GM12872 (cell line): Measurements from ENCODE around the gene PARP3.

Experiments
- TF ChIP-seq, protein P1 (sequence below): IDR thresholded peaks from 3 replicates; pipeline ENCODE4 v1.5.1; 2011; ENCODE audit warnings: low read depth, mild to moderate bottlenecking, low read length, moderate library complexity; ENCODE audit not compliant: insufficient read depth

PARP3 gene

DNA sequence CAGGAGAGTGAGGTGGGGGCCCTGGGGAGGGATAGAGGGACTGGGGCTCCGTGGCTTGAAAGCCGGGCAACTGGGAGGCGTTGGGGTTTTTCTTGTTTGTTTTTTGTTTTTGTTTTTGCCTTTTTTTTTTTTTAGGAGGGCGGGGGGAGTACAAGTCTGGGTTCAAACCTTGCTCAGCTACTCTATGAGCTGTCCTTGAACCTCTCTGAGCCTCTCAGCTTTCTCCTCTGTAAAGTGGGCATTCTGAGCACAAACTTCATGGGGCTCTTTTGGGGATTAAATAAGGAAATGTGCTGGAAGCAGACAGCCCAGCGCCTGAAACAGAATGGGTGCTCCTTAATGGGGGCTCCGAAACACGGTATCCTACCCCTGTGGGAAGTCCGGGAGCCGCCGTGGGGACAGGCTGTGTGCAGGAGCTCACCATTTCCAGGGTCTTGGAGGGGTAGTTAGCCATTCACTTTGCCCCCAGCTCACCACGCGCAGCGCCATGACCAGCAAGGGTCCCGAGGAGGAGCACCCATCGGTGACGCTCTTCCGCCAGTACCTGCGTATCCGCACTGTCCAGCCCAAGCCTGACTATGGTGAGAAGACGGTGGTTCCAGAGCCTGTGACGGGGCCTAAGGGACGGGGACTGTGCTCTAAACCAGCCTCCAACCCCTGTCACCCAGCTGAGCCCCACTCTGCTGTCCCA lies 41.6 kb downstream of the PARP3 start:
- TF ChIP-seq, protein P1, sequence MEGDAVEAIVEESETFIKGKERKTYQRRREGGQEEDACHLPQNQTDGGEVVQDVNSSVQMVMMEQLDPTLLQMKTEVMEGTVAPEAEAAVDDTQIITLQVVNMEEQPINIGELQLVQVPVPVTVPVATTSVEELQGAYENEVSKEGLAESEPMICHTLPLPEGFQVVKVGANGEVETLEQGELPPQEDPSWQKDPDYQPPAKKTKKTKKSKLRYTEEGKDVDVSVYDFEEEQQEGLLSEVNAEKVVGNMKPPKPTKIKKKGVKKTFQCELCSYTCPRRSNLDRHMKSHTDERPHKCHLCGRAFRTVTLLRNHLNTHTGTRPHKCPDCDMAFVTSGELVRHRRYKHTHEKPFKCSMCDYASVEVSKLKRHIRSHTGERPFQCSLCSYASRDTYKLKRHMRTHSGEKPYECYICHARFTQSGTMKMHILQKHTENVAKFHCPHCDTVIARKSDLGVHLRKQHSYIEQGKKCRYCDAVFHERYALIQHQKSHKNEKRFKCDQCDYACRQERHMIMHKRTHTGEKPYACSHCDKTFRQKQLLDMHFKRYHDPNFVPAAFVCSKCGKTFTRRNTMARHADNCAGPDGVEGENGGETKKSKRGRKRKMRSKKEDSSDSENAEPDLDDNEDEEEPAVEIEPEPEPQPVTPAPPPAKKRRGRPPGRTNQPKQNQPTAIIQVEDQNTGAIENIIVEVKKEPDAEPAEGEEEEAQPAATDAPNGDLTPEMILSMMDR = no peak

DNA sequence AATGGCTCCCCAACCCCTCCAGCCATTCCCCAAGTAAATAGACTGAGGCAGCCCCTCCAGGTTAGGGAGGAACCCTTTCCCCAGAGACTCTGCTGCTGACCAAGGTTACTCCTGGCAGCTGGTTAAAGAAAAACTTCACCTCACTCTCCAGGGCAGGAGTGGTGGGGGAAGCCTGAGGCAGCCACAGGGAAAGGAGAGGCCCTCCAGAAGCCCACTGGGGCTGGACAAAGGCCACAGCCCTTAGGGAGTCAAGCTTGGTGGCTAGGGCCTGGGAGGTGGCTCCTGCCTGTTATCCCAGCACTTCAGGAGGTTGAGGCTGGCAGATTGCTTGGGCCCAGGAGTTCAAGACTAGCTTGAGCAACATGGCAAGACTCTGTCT lies 42.1 kb downstream of the PARP3 start:
- TF ChIP-seq, protein P1 = no peak

DNA sequence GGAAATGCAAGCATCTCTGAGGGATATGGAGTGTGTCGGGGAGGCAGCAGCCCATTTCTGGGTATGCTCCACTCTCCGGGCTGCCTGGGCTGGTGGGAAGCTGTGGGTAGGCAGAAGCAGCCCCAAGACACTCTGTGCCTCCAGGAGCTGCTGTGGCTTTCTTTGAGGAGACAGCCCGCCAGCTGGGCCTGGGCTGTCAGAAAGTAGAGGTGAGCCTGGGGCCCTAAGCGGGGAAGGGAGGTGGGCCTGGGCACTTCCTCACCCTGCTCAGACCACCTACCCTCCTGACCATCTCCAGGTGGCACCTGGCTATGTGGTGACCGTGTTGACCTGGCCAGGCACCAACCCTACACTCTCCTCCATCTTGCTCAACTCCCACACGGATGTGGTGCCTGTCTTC lies 42.9 kb downstream of the PARP3 start:
- TF ChIP-seq, protein P1 = no peak

- TF ChIP-seq, protein P1 = no peak
Measured at GRCh38 chr3:51986010-51986947, 44.1 kb downstream of the PARP3 start.

DNA sequence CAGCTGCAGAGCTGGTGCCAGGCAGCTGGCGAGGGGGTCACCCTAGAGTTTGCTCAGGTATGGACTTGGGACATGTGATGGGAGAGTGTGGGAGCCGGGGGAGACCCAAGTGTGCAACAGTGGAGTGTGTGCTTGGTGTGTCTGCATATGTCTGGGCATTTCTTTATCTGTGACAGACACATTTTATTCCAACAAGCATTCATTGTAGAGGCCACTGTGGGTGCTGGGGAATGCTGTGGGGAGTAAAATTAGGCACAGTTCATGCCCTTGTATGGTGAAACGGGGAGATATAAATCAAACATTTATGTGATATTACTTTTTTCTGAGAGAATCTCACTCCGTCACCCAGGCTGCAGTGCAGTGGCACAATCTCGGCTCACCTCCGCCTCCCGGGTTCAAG lies 45.4 kb downstream of the PARP3 start:
- TF ChIP-seq, protein P1 = no peak

DNA sequence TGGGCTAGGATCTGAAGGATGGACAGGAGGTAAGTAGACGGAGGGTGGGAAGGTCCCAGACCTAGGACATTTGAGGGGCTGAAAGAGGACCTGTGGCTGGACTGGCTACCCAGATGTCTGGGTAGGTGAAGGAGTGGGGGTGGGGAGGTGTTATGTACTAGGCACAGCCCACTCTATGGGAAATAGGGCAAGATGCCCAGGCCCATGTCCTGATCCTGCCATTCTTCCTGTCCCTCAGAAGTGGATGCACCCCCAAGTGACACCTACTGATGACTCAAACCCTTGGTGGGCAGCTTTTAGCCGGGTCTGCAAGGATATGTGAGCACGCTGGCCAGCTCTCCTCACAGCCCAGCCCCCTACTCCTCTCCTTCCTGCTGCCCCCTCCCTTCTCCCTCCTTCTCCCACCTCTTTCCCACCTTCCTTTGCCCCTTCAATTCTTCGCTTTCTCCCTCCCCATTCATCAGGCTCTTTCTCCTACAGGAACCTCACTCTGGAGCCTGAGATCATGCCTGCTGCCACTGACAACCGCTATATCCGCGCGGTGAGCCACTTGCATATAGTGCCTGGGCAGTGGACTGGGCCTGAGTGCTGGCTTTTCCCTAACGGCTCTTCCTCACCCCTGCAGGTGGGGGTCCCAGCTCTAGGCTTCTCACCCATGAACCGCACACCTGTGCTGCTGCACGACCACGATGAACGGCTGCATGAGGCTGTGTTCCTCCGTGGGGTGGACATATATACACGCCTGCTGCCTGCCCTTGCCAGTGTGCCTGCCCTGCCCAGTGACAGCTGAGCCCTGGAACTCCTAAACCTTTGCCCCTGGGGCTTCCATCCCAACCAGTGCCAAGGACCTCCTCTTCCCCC lies 46.4 kb downstream of the PARP3 start:
- TF ChIP-seq, protein P1 = no peak
